ENCODE measurements around the gene DDX10. TPM values are rescaled to one million over a fixed set of nuclear protein-coding genes. Genes with fewer than 3 reads are reported as not detected.

Gene DDX10
- total RNA-seq, 1 experiment from 2014 or later = 72.2 TPM

DNA sequence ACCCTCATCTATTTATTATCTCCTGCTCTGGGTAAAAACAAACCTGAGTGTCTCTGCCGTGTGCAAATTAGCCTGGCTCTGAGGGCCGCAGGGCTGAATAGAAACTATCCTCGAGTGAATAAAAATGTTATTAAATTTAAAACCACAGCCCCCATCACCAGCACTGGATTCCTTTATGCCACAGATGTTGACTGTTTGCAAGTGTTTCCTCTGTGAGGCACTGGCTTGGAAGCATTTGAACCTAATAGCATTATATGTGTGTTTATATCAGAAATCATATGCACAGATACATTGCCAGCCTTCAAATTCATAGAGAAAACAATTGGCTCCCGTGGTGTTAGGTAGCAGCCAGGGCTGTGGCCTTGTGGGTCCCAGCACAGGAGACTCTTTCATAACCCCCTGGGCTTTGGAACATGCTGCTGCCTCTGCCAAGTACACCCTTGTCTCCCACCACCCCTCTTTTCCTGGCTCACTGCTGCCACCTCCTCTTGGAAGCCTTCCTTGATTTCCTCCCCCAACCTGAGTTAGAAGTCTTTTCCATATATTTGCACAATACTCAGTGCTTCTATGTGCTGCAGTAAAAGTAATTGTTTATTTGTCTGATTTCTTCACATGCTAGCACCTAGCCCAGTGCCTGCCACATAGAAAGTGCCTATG lies 294.4 kb downstream of the DDX10 start:
- H3K9me3 ChIP-seq (ENCODE audit: low read depth, low read length, poor library complexity, severe bottlenecking) = no peaks in the 10 kb centered on the region
- BruUV-seq (replicated peaks) = no TSS peak
- POLR2A ChIA-PET (ENCODE audit: low non-redundant PET) = no interaction called here
- intact Hi-C loops (cut with micrococcal nuclease; ENCODE audit: unreplicated experiment) = no loop called here
- peaks cover 17% of the 10 kb centered on the region for H3K4me1 ChIP-seq (ENCODE audit: insufficient read depth, low read length, poor library complexity, severe bottlenecking)
- H3K4me3 ChIP-seq (ENCODE audit: low read depth, low read length, poor library complexity, severe bottlenecking) = no peak overlapping the region
- H3K27ac ChIP-seq (ENCODE audit: low read depth, low read length, poor library complexity, severe bottlenecking) = no peak overlapping the region
- no peaks in the 10 kb centered on the region for H3K36me3 ChIP-seq (ENCODE audit: insufficient read depth, low read length, poor library complexity, severe bottlenecking)
- TF ChIP-seq, protein P1, sequence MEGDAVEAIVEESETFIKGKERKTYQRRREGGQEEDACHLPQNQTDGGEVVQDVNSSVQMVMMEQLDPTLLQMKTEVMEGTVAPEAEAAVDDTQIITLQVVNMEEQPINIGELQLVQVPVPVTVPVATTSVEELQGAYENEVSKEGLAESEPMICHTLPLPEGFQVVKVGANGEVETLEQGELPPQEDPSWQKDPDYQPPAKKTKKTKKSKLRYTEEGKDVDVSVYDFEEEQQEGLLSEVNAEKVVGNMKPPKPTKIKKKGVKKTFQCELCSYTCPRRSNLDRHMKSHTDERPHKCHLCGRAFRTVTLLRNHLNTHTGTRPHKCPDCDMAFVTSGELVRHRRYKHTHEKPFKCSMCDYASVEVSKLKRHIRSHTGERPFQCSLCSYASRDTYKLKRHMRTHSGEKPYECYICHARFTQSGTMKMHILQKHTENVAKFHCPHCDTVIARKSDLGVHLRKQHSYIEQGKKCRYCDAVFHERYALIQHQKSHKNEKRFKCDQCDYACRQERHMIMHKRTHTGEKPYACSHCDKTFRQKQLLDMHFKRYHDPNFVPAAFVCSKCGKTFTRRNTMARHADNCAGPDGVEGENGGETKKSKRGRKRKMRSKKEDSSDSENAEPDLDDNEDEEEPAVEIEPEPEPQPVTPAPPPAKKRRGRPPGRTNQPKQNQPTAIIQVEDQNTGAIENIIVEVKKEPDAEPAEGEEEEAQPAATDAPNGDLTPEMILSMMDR (conservative IDR thresholded peaks at IDR 0.05; ENCODE audit: low read depth, low read length) = no peak
- TF ChIP-seq EZH2 (IDR thresholded peaks at IDR 0.05; ENCODE audit: borderline replicate concordance, low read depth, low read length, poor library complexity, severe bottlenecking) = no peak
- H3K27me3 ChIP-seq (replicated peaks; ENCODE audit: insufficient read depth, low read depth, low read length, poor library complexity) = no peaks in the 10 kb centered on the region
- no peak for DNase-seq (ENCODE audit: low spot score)
- CTCF ChIA-PET = no interaction called here

- intact Hi-C loops (cut with micrococcal nuclease; ENCODE audit: unreplicated experiment) = no loop called here
- no peak for DNase-seq (ENCODE audit: low spot score)
- Histone ChIP-seq H3K4me1 (ENCODE audit: insufficient read depth, low read length, poor library complexity, severe bottlenecking) (peaks cover 17% of the 10 kb centered on the region), H3K9me3 (ENCODE audit: low read depth, low read length, poor library complexity, severe bottlenecking) (no peaks in the 10 kb centered on the region), H3K27ac (ENCODE audit: low read depth, low read length, poor library complexity, severe bottlenecking) (no peak overlapping the region), H3K4me3 (ENCODE audit: low read depth, low read length, poor library complexity, severe bottlenecking) (no peak overlapping the region), H3K27me3 (replicated peaks; ENCODE audit: insufficient read depth, low read depth, low read length, poor library complexity) (no peaks in the 10 kb centered on the region), H3K36me3 (ENCODE audit: insufficient read depth, low read length, poor library complexity, severe bottlenecking) (no peaks in the 10 kb centered on the region)
- TF ChIP-seq EZH2 (IDR thresholded peaks at IDR 0.05; ENCODE audit: borderline replicate concordance, low read depth, low read length, poor library complexity, severe bottlenecking) = no peak
- TF ChIP-seq, protein P1 (conservative IDR thresholded peaks at IDR 0.05; ENCODE audit: low read depth, low read length) = no peak
- CTCF ChIA-PET = no interaction called here
- no TSS peak for BruUV-seq (replicated peaks)
- POLR2A ChIA-PET (ENCODE audit: low non-redundant PET) = no interaction called here
Measured at GRCh38 chr11:108959874-108960273, 295.0 kb downstream of the DDX10 start.

DNA sequence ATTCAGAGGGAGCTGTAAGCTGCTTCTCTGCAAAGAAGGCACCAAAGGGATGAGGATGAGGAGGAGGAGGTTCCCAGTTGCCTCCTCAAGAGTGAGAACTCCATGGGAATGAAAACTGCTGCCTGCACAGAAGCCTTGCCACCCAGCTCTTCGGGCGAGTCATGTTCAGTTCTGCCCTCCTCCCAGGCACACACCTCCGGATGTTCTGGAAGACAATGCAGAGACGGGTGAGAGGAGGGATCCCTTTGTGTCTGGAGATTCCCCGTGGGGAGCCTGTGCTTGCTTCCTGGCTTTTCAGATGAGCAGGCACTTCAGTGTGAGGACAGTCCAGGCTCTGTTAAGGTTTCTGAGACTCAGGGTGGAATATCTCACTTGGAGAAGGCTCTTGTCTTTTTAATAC lies 295.6 kb downstream of the DDX10 start:
- DNase-seq (ENCODE audit: low spot score) = peak; percentile 73
- intact Hi-C loops (cut with micrococcal nuclease; ENCODE audit: unreplicated experiment) = no loop called here

More for the DNA sequence above, 295.6 kb downstream of the DDX10 start:
- no peaks in the 10 kb centered on the region for H3K36me3 ChIP-seq (ENCODE audit: insufficient read depth, low read length, poor library complexity, severe bottlenecking)
- H3K4me1 ChIP-seq (ENCODE audit: insufficient read depth, low read length, poor library complexity, severe bottlenecking) = peaks cover 17% of the 10 kb centered on the region
- H3K27me3 ChIP-seq (replicated peaks; ENCODE audit: insufficient read depth, low read depth, low read length, poor library complexity) = no peaks in the 10 kb centered on the region
- no peaks in the 10 kb centered on the region for H3K9me3 ChIP-seq (ENCODE audit: low read depth, low read length, poor library complexity, severe bottlenecking)
- BruUV-seq (replicated peaks) = no TSS peak
- POLR2A ChIA-PET (ENCODE audit: low non-redundant PET) = no interaction called here
- H3K4me3 ChIP-seq (ENCODE audit: low read depth, low read length, poor library complexity, severe bottlenecking) = no peak overlapping the region
- no peak for TF ChIP-seq EZH2 (IDR thresholded peaks at IDR 0.05; ENCODE audit: borderline replicate concordance, low read depth, low read length, poor library complexity, severe bottlenecking)
- TF ChIP-seq, protein P1 (conservative IDR thresholded peaks at IDR 0.05; ENCODE audit: low read depth, low read length) = no peak
- no peak overlapping the region for H3K27ac ChIP-seq (ENCODE audit: low read depth, low read length, poor library complexity, severe bottlenecking)
- CTCF ChIA-PET = no interaction called here

Data from A673 (cell line).